NCI-H2227 (cell line): ENCODE results near the gene PLIN5.

Source experiments
- DNase-seq: peaks from one replicate; lab custom pipeline; 2025; ENCODE audit not compliant: unreplicated experiment; lab: John Stamatoyannopoulos, UW

PLIN5 gene

GRCh38 chr19:4506449-4507149 is 28.4 kb downstream of the PLIN5 start:
- DNase-seq, result no peak

GRCh38 chr19:4505570-4506448 is 29.2 kb downstream of the PLIN5 start:
- no peak for DNase-seq

- DNase-seq, result no peak
Measured at GRCh38 chr19:4504891-4505569, 30.0 kb downstream of the PLIN5 start.

GRCh38 chr19:4504297-4504701 is 30.7 kb downstream of the PLIN5 start:
- peak; percentile 19 for DNase-seq

- no peak for DNase-seq
Measured at GRCh38 chr19:4503825-4504170, 31.2 kb downstream of the PLIN5 start.

- DNase-seq, result peak; percentile 27
Measured at GRCh38 chr19:4503132-4503824, 31.7 kb downstream of the PLIN5 start.

- no peak for DNase-seq
Measured at GRCh38 chr19:4502282-4503131, 32.5 kb downstream of the PLIN5 start.

- DNase-seq, result no peak
Measured at GRCh38 chr19:4501691-4502090, 33.3 kb downstream of the PLIN5 start.

- DNase-seq, result no peak
Measured at GRCh38 chr19:4500841-4501591, 34.0 kb downstream of the PLIN5 start.

- DNase-seq, result no peak
Measured at GRCh38 chr19:4499855-4500254, 35.2 kb downstream of the PLIN5 start.

- DNase-seq, result no peak
Measured at GRCh38 chr19:4499318-4499717, 35.7 kb downstream of the PLIN5 start.

GRCh38 chr19:4498694-4499093 is 36.3 kb downstream of the PLIN5 start:
- DNase-seq, result no peak

GRCh38 chr19:4497770-4498389 is 37.1 kb downstream of the PLIN5 start:
- DNase-seq, result no peak

GRCh38 chr19:4496304-4496703 is 38.7 kb downstream of the PLIN5 start:
- no peak for DNase-seq

GRCh38 chr19:4495471-4495870 is 39.6 kb downstream of the PLIN5 start:
- no peak for DNase-seq

- DNase-seq, result no peak
Measured at GRCh38 chr19:4494691-4495064, 40.3 kb downstream of the PLIN5 start.

GRCh38 chr19:4493929-4494690 is 40.9 kb downstream of the PLIN5 start:
- no peak for DNase-seq

GRCh38 chr19:4493104-4493928 is 41.7 kb downstream of the PLIN5 start:
- DNase-seq, result no peak
